GM12878 (cell line): Measurements from ENCODE around the gene ANKS1A. TPM values are rescaled to one million over a fixed set of nuclear protein-coding genes. Genes with fewer than 3 reads are reported as not detected.

ENCODE experiments used
- ATAC-seq: fragments of 200-7000 bp; cut with Tn5 transposase; 3 replicates; pipeline ENCODE4 v1.9.1; 2020; ENCODE audit warnings: mild to moderate bottlenecking, moderate library complexity
- BruUV-seq: library from RNA; stranded (reverse); fragments of 400-500 nt; replicated peaks from 2 replicates; lab custom pipeline; 2021; lab: Mats Ljungman, UMichigan
- CTCF ChIA-PET: fragments of 300-600 bp; sonication (Branson Sonifier 250); formaldehyde crosslinking; extraction: SDS; loops from one replicate; lab custom pipeline; 2021; ENCODE audit warnings: inconsistent platforms; lab: Yijun Ruan, JAX
- POLR2A ChIA-PET: fragments of 350-600 bp; formaldehyde crosslinking; extraction: SDS; loops from one replicate; lab custom pipeline; 2021; ENCODE audit warnings: inconsistent platforms; lab: Charles Lee
- RAD21 ChIA-PET: fragments of 300-600 bp; sonication (Branson Sonifier 250); formaldehyde crosslinking; loops from one replicate; lab custom pipeline; 2023; ENCODE audit warnings: antibody characterized with exemption; ENCODE audit not compliant: unreplicated experiment; lab: Charles Lee
- SMC1A ChIA-PET: fragments of 300-600 bp; sonication (Branson Sonifier 250); formaldehyde crosslinking; loops from one replicate; lab custom pipeline; 2023; ENCODE audit not compliant: unreplicated experiment, uncharacterized antibody; lab: Charles Lee
- DNase-seq: peaks from one replicate; pipeline ENCODE4 v3.0.0-alpha.2; 2011; ENCODE audit warnings: low read depth, low spot score
- FAIRE-seq: peaks from 3 replicates; lab custom pipeline; 2011; peaks lifted over from hg19 to GRCh38; lab: Jason Lieb, UNC
- H2AFZ ChIP-seq: 2 replicates; pipeline ENCODE4 v1.6.0; 2011; ENCODE audit warnings: low read depth, low read length, control low read depth; ENCODE audit not compliant: control insufficient read depth
- H3K27ac ChIP-seq: 2 replicates; pipeline ENCODE4 v1.5.1; 2011; ENCODE audit warnings: control low read depth; ENCODE audit not compliant: control insufficient read depth, insufficient read depth
- H3K27me3 ChIP-seq, 2 experiments: replicated peaks in 1 of 2; 2 replicates each; pipeline versions ENCODE4 v1.6.0 to v1.6.1; 2011; ENCODE audit warnings: low read length in 1 of 2; ENCODE audit not compliant: control insufficient read depth in 2 of 2, insufficient read depth in 2 of 2
- H3K36me3 ChIP-seq, 2 experiments: 2 replicates each; pipeline ENCODE4 v1.5.1; 2011; ENCODE audit warnings: low read length in 1 of 2; ENCODE audit not compliant: control insufficient read depth in 2 of 2, insufficient read depth in 2 of 2
- H3K4me1 ChIP-seq: 2 replicates; pipeline ENCODE4 v1.6.1; 2011; ENCODE audit warnings: mild to moderate bottlenecking, low read length, moderate library complexity, mixed read lengths; ENCODE audit not compliant: control insufficient read depth, insufficient read depth
- H3K4me2 ChIP-seq: 2 replicates; pipeline ENCODE4 v1.6.0; 2011; ENCODE audit warnings: control low read depth; ENCODE audit not compliant: control insufficient read depth, insufficient read depth
- H3K4me3 ChIP-seq: fragments of 200-600 bp; sonication (generic); 2 replicates; pipeline ENCODE4 v1.5.1; 2016
- H3K79me2 ChIP-seq: 2 replicates; pipeline ENCODE4 v1.6.0; 2011; ENCODE audit warnings: low read length; ENCODE audit not compliant: control insufficient read depth, insufficient read depth
- H3K9ac ChIP-seq: 2 replicates; pipeline ENCODE4 v1.8.0; 2011; ENCODE audit warnings: low read length, control low read depth, mixed read lengths; ENCODE audit not compliant: control insufficient read depth, insufficient read depth
- H3K9me3 ChIP-seq: replicated peaks from 3 replicates; pipeline ENCODE4 v1.5.1; 2011; ENCODE audit warnings: mild to moderate bottlenecking, low read length; ENCODE audit not compliant: control insufficient read depth, insufficient read depth
- H4K20me1 ChIP-seq: 2 replicates; pipeline ENCODE4 v1.6.0; 2011; ENCODE audit not compliant: control insufficient read depth, insufficient read depth
- ZBTB40 ChIP-seq: fragments of 450-650 bp; IDR thresholded peaks from 2 replicates; pipeline ENCODE4 v1.6.1; 2016; ENCODE audit warnings: mild to moderate bottlenecking, moderate library complexity, borderline replicate concordance
- WGBS: methylation state at CpG from one replicate; pipeline ENCODE4 v1.1.6; 2016; ENCODE audit warnings: low lambda C conversion rate; ENCODE audit not compliant: insufficient replicate concordance, insufficient coverage; ENCODE audit errors: missing lambda C conversion rate; 5-methylcytosine and 5-hydroxymethylcytosine counted together
- in situ Hi-C: fragments of 300-500 bp; cut with MboI; formaldehyde crosslinking; loops from 9 replicates; pipeline ENCODE4 v1.14.3; 2018; ENCODE audit warnings: mixed read lengths
- intact Hi-C: fragments of 100-400 bp; cut with micrococcal nuclease; formaldehyde crosslinking; loops from one replicate; pipeline ENCODE4 v1.14.2; 2022; ENCODE audit not compliant: unreplicated experiment
- polyA plus RNA-seq, 11 experiments: library from polyadenylated mRNA; depleted of rRNA in 4 of 11; unstranded in 6 of 11; stranded (reverse) in 5 of 11; fragments of >200 nt; fragmentation: Nextera tagmentation in 4 of 11; fragmentation: Illumina TruSeq in 1 of 11; extraction: Ambion mirVana in 4 of 11; extraction: Trizol in 1 of 11; gene quantifications; 1 replicate in 1 of 11; 2 replicates in 10 of 11; pipeline versions ENCODE4 v1.2.1 to v1.2.3, GENCODE V29; 2011 to 2016; ENCODE audit warnings: inconsistent platforms in 2 of 11, missing spikeins in 2 of 11, low read depth in 1 of 11
- total RNA-seq, 4 experiments: library from RNA; depleted of rRNA in 3 of 4; stranded (reverse); fragments of >200 nt in 3 of 4; fragmentation: Illumina TruSeq in 1 of 4; extraction: Trizol in 1 of 4; gene quantifications; 2 replicates each; pipeline versions ENCODE4 v1.2.1 to v1.2.3, GENCODE V29; 2013 to 2021

The ANKS1A gene
- total and polyA plus RNA-seq, 10 of the 15 experiments (the other 5 are each of a cell fraction or from before 2014, with no cell fraction given) = 0.60 to 7.0 (median 3.0) TPM

GRCh38 chr6:35049900-35050756 is 161.1 kb downstream of the ANKS1A start:
- Histone ChIP-seq H3K9ac (no peak overlapping the region), H2AFZ (no peak overlapping the region), H3K27ac (no peak overlapping the region), H3K79me2 (no peaks in the 10 kb centered on the region), H3K27me3 (no peaks in the 10 kb centered on the region), H3K36me3 (no peaks in the 10 kb centered on the region), H4K20me1 (no peaks in the 10 kb centered on the region), H3K4me3 (no peak overlapping the region), H3K4me1 (0 out of 2 replicates have a peak, but pooled peaks cover 3% of the 10 kb centered on the region), H3K4me2 (no peak overlapping the region), H3K9me3 (no peaks in the 10 kb centered on the region)
- no peak for FAIRE-seq
- ATAC-seq = no peak
- RAD21 ChIA-PET = no interaction called here
- WGBS = 67% methylated on average over 10 of the region's 10 CpGs
- no TSS peak for BruUV-seq
- CTCF ChIA-PET = interaction anchor here (1.4 kb wide), 1 partner anchor 16 kb away, joined by 3 read pairs; no protein-coding TSS in a partner anchor
- intact Hi-C loops (no loop called here), in situ Hi-C loops (no loop called here)
- TF ChIP-seq ZBTB40 = no peak
- POLR2A ChIA-PET = no interaction called here
- SMC1A ChIA-PET = interaction anchor here (1.1 kb wide), 1 partner anchor 106 kb away, joined by 3 read pairs; no protein-coding TSS in a partner anchor
- DNase-seq = no peak
